ENCODE data around the gene ITGA1. TPM values are rescaled to one million over a fixed set of nuclear protein-coding genes. Genes with fewer than 3 reads are reported as not detected.
"Not testable (repeated sequence)": the region's sequence is repeated elsewhere in the genome, so short reads cannot be mapped to it uniquely, and the experiment has no call there.

The ITGA1 gene
- total and polyA plus RNA-seq, 5 donors from 2014 or later, result 0.37 TPM; not detected in 4

DNA sequence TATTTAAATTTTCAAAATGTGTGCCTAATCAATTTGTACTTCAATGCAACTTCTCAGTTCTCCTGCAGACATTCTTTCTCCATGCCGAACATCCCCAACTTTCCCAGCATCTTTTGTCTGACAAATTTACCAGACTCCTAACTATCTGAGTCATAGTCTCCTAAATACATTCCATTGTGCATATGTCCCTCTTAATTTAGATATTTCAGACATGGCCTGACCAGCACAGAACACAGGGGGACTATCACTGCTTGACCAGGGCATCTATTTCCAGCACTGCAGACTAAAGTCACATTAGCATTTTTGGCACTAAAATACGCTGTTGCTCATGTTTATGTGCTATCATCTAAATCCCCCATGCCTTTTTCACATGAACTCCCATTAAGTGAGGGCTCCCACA is 71.9 kb downstream of the ITGA1 start:
- Histone ChIP-seq H3K27me3 (ENCODE audit: control insufficient read depth, insufficient read depth, low read length) (peaks cover 3% of the 10 kb centered on the region), H3K27ac (ENCODE audit: insufficient read depth, low read length, poor library complexity, severe bottlenecking) (no peak overlapping the region), H3K4me1 (ENCODE audit: control insufficient read depth, insufficient read depth, low read length, poor library complexity, severe bottlenecking) (no peaks in the 10 kb centered on the region), H3K36me3 (ENCODE audit: control insufficient read depth, insufficient read depth, low read length) (no peaks in the 10 kb centered on the region), H3K9me3 (ENCODE audit: control insufficient read depth in 2 of 2, low read length in 2 of 2) (no peaks in the 10 kb centered on the region), H3K4me3 (ENCODE audit: low read depth, low read length) (no peak overlapping the region)
- DNase-seq (no peak), ATAC-seq (ENCODE audit: low read depth in 2 of 2) (no peak)
- no peaks in the 10 kb centered on the region for H3K4me1 Mint-ChIP-seq
- no peaks in the 10 kb centered on the region for H3K9me3 Mint-ChIP-seq
- peaks cover 6% of the 10 kb centered on the region for H3K27me3 Mint-ChIP-seq
- no peak overlapping the region for H3K4me3 Mint-ChIP-seq
- no peak overlapping the region for H3K27ac Mint-ChIP-seq
- H3K36me3 Mint-ChIP-seq, result no peaks in the 10 kb centered on the region

- Mint-ChIP-seq H3K9me3 (no peaks in the 10 kb centered on the region), H3K4me3 (no peak overlapping the region), H3K4me1 (no peaks in the 10 kb centered on the region), H3K36me3 (no peaks in the 10 kb centered on the region), H3K27me3 (peaks cover 6% of the 10 kb centered on the region), H3K27ac (no peak overlapping the region)
- H3K27ac ChIP-seq (ENCODE audit: insufficient read depth, low read length, poor library complexity, severe bottlenecking), result no peak overlapping the region
- H3K36me3 ChIP-seq (ENCODE audit: control insufficient read depth, insufficient read depth, low read length), result no peaks in the 10 kb centered on the region
- DNase-seq (no peak), ATAC-seq (ENCODE audit: low read depth in 2 of 2) (no peak)
- no peaks in the 10 kb centered on the region for H3K27me3 ChIP-seq (ENCODE audit: control insufficient read depth, insufficient read depth, low read length)
- no peaks in the 10 kb centered on the region for H3K9me3 ChIP-seq (ENCODE audit: control insufficient read depth in 2 of 2, low read length in 2 of 2)
- no peak overlapping the region for H3K4me3 ChIP-seq (ENCODE audit: low read depth, low read length)
- no peaks in the 10 kb centered on the region for H3K4me1 ChIP-seq (ENCODE audit: control insufficient read depth, insufficient read depth, low read length, poor library complexity, severe bottlenecking)
Observed at GRCh38 chr5:52861368-52861767, 73.7 kb downstream of the ITGA1 start.

- Mint-ChIP-seq H3K36me3 (no peaks in the 10 kb centered on the region), H3K9me3 (peaks cover 0 to 3% (median 0%) of the 10 kb centered on the region in 7 donors), H3K4me3 (no peak overlapping the region), H3K4me1 (no peaks in the 10 kb centered on the region), H3K27me3 (peaks cover 6% of the 10 kb centered on the region), H3K27ac (no peak overlapping the region)
- Histone ChIP-seq H3K4me3 (ENCODE audit: low read depth, low read length) (no peak overlapping the region), H3K4me1 (ENCODE audit: control insufficient read depth, insufficient read depth, low read length, poor library complexity, severe bottlenecking) (no peaks in the 10 kb centered on the region), H3K27ac (ENCODE audit: insufficient read depth, low read length, poor library complexity, severe bottlenecking) (no peak overlapping the region), H3K36me3 (ENCODE audit: control insufficient read depth, insufficient read depth, low read length) (no peaks in the 10 kb centered on the region), H3K27me3 (ENCODE audit: control insufficient read depth, insufficient read depth, low read length) (no peaks in the 10 kb centered on the region), H3K9me3 (ENCODE audit: control insufficient read depth in 2 of 2, low read length in 2 of 2) (no peaks in the 10 kb centered on the region)
- no peak for DNase-seq
- no peak for ATAC-seq (ENCODE audit: low read depth in 2 of 2)
Observed at GRCh38 chr5:52863715-52864290, 76.1 kb downstream of the ITGA1 start.

GRCh38 chr5:52864371-52864770 is 76.7 kb downstream of the ITGA1 start:
- no peak overlapping the region for H3K27ac Mint-ChIP-seq

GRCh38 chr5:52864884-52865283 is 77.2 kb downstream of the ITGA1 start:
- H3K27me3 ChIP-seq (ENCODE audit: control insufficient read depth, insufficient read depth, low read length), result no peaks in the 10 kb centered on the region
- H3K4me1 ChIP-seq (ENCODE audit: control insufficient read depth, insufficient read depth, low read length, poor library complexity, severe bottlenecking), result no peaks in the 10 kb centered on the region
- no peak overlapping the region for H3K27ac Mint-ChIP-seq
- no peak for DNase-seq
- H3K27ac ChIP-seq (ENCODE audit: insufficient read depth, low read length, poor library complexity, severe bottlenecking), result no peak overlapping the region
- H3K4me1 Mint-ChIP-seq, result no peaks in the 10 kb centered on the region
- peaks cover 6% of the 10 kb centered on the region for H3K27me3 Mint-ChIP-seq
- peaks cover 0 to 3% (median 0%) of the 10 kb centered on the region in 7 donors for H3K9me3 Mint-ChIP-seq
- H3K36me3 Mint-ChIP-seq, result no peaks in the 10 kb centered on the region
- H3K4me3 ChIP-seq (ENCODE audit: low read depth, low read length), result no peak overlapping the region
- H3K36me3 ChIP-seq (ENCODE audit: control insufficient read depth, insufficient read depth, low read length), result no peaks in the 10 kb centered on the region
- H3K9me3 ChIP-seq (ENCODE audit: control insufficient read depth in 2 of 2, low read length in 2 of 2), result no peaks in the 10 kb centered on the region
- H3K4me3 Mint-ChIP-seq, result no peak overlapping the region
- ATAC-seq (ENCODE audit: low read depth in 2 of 2), result no peak

More at GRCh38 chr5:52864371-52864770, 76.7 kb downstream of the ITGA1 start:
- Mint-ChIP-seq H3K36me3 (no peaks in the 10 kb centered on the region), H3K27me3 (peaks cover 6% of the 10 kb centered on the region), H3K4me3 (no peak overlapping the region), H3K4me1 (no peaks in the 10 kb centered on the region), H3K9me3 (peaks cover 0 to 3% (median 0%) of the 10 kb centered on the region in 7 donors)
- ATAC-seq (ENCODE audit: low read depth in 2 of 2) (no peak), DNase-seq (no peak)
- no peaks in the 10 kb centered on the region for H3K36me3 ChIP-seq (ENCODE audit: control insufficient read depth, insufficient read depth, low read length)
- no peaks in the 10 kb centered on the region for H3K9me3 ChIP-seq (ENCODE audit: control insufficient read depth in 2 of 2, low read length in 2 of 2)
- no peaks in the 10 kb centered on the region for H3K4me1 ChIP-seq (ENCODE audit: control insufficient read depth, insufficient read depth, low read length, poor library complexity, severe bottlenecking)
- H3K27me3 ChIP-seq (ENCODE audit: control insufficient read depth, insufficient read depth, low read length), result no peaks in the 10 kb centered on the region
- no peak overlapping the region for H3K4me3 ChIP-seq (ENCODE audit: low read depth, low read length)
- no peak overlapping the region for H3K27ac ChIP-seq (ENCODE audit: insufficient read depth, low read length, poor library complexity, severe bottlenecking)

DNA sequence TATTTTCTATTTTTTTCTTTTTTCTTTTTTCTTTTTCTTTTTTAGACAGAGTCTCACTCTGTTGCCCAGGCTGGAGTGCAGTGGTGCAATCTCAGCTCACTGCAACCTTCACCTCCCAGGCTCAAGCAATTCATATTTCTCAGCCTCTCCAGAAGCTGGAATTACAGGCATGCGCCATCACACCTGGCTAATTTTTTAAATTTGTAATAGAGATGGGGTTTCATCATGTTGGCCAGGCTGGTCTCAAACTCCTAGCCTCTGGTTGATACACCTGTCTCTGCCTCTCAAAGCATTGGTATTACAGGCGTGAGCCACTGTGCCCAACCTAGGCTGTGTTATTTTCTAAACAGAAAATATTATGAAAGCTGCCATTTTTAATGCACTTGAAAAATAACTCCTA is 78.3 kb downstream of the ITGA1 start:
- not testable (repeated sequence) for H3K4me3 Mint-ChIP-seq; ATAC-seq (ENCODE audit: low read depth in 2 of 2); H3K36me3 Mint-ChIP-seq; H3K9me3 Mint-ChIP-seq; H3K27me3 Mint-ChIP-seq; H3K4me3 ChIP-seq (ENCODE audit: low read depth, low read length); DNase-seq; H3K9me3 ChIP-seq (ENCODE audit: control insufficient read depth in 2 of 2, low read length in 2 of 2); H3K4me1 Mint-ChIP-seq; H3K27ac Mint-ChIP-seq; H3K27ac ChIP-seq (ENCODE audit: insufficient read depth, low read length, poor library complexity, severe bottlenecking); H3K36me3 ChIP-seq (ENCODE audit: control insufficient read depth, insufficient read depth, low read length); H3K27me3 ChIP-seq (ENCODE audit: control insufficient read depth, insufficient read depth, low read length); H3K4me1 ChIP-seq (ENCODE audit: control insufficient read depth, insufficient read depth, low read length, poor library complexity, severe bottlenecking)

- H3K36me3 Mint-ChIP-seq, result no peaks in the 10 kb centered on the region
- no peak overlapping the region for H3K4me3 Mint-ChIP-seq
- no peaks in the 10 kb centered on the region for H3K36me3 ChIP-seq (ENCODE audit: control insufficient read depth, insufficient read depth, low read length)
- ATAC-seq (ENCODE audit: low read depth in 2 of 2), result no peak
- H3K27me3 ChIP-seq (ENCODE audit: control insufficient read depth, insufficient read depth, low read length), result no peaks in the 10 kb centered on the region
- H3K4me1 ChIP-seq (ENCODE audit: control insufficient read depth, insufficient read depth, low read length, poor library complexity, severe bottlenecking), result no peaks in the 10 kb centered on the region
- peaks cover 4% of the 10 kb centered on the region for H3K27me3 Mint-ChIP-seq
- no peak for DNase-seq
- no peak overlapping the region for H3K4me3 ChIP-seq (ENCODE audit: low read depth, low read length)
- no peak overlapping the region for H3K27ac Mint-ChIP-seq
- H3K9me3 Mint-ChIP-seq, result peaks cover 0 to 3% (median 0%) of the 10 kb centered on the region in 7 donors
- no peaks in the 10 kb centered on the region for H3K4me1 Mint-ChIP-seq
- no peak overlapping the region for H3K27ac ChIP-seq (ENCODE audit: insufficient read depth, low read length, poor library complexity, severe bottlenecking)
- no peaks in the 10 kb centered on the region for H3K9me3 ChIP-seq (ENCODE audit: control insufficient read depth in 2 of 2, low read length in 2 of 2)
Observed at GRCh38 chr5:52867809-52868208, 80.1 kb downstream of the ITGA1 start.

GRCh38 chr5:52868417-52868816 is 80.7 kb downstream of the ITGA1 start:
- Histone ChIP-seq H3K4me1 (ENCODE audit: control insufficient read depth, insufficient read depth, low read length, poor library complexity, severe bottlenecking) (no peaks in the 10 kb centered on the region), H3K36me3 (ENCODE audit: control insufficient read depth, insufficient read depth, low read length) (no peaks in the 10 kb centered on the region), H3K9me3 (ENCODE audit: control insufficient read depth in 2 of 2, low read length in 2 of 2) (no peaks in the 10 kb centered on the region), H3K4me3 (ENCODE audit: low read depth, low read length) (no peak overlapping the region), H3K27me3 (ENCODE audit: control insufficient read depth, insufficient read depth, low read length) (no peaks in the 10 kb centered on the region), H3K27ac (ENCODE audit: insufficient read depth, low read length, poor library complexity, severe bottlenecking) (no peak overlapping the region)
- Mint-ChIP-seq H3K36me3 (no peaks in the 10 kb centered on the region), H3K4me1 (no peaks in the 10 kb centered on the region), H3K27ac (no peak overlapping the region), H3K4me3 (no peak overlapping the region), H3K27me3 (peaks cover 2% of the 10 kb centered on the region), H3K9me3 (peaks cover 0 to 3% (median 0%) of the 10 kb centered on the region in 7 donors)
- no peak for ATAC-seq (ENCODE audit: low read depth in 2 of 2)
- no peak for DNase-seq
